ENCODE measurements around the gene ZNRF2. TPM values are rescaled to one million over a fixed set of nuclear protein-coding genes. Genes with fewer than 3 reads are reported as not detected.

ZNRF2 gene
- total and polyA plus RNA-seq, 2 of the 13 experiments (the other 11 are each of a cell fraction or from before 2014, with no cell fraction given), result 3.5 to 7.7 TPM

DNA sequence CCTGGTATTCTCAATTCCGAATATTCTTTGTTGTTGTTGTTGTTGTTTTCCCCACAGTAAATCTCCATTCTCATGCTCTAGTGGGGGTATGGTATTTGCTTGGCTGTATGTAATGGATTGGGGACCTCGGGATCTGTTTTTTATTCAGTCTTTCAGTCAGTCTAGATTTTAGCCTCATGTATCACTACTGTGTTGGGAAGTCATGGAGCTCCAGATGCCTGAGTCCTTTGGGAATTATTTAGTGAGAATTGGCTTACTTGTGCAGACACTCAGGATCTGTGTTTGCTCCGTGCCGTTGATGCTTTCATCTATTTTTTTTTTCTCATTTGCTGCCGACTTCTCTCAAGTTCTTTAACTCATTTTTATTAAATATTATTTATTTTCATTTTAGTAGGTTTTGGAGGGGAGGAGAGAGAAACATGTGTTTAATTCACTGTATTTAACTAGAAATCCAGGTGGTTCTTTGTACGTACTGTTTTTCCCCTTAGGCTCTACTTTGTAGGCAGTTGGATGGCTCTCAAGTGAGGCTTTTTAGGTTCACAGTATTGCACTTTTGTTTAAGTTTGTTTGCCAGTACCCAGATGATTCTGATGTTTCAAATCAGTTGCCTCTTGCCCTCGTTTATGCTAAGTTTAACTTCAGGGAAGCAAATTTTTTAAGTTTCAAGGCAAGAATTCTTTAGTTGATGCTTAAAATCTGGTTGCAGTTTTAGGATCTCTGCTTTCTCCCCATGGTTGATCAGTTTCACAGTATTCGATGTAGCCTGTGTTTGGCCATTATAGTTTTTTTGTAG lies 36.9 kb downstream of the ZNRF2 start:
- H3K4me3 ChIP-seq (replicated peaks in 1 of 3; ENCODE audit: insufficient read depth in 1 of 3, low read depth in 2 of 3, low read length in 3 of 3), result no peak overlapping the region
- TF ChIP-seq NAIF1 (CRISPR knock-in tag; IDR thresholded peaks at IDR 0.05; ENCODE audit: borderline replicate concordance) (no peak), ZFP62 (CRISPR knock-in tag; IDR thresholded peaks at IDR 0.05) (no peak), YEATS4 (CRISPR knock-in tag; IDR thresholded peaks at IDR 0.05; ENCODE audit: borderline replicate concordance) (no peak), HNF4A (CRISPR knock-in tag; IDR thresholded peaks at IDR 0.05) (no peak), MATR3 (CRISPR knock-in tag; IDR thresholded peaks at IDR 0.05) (no peak), NR2F1 (CRISPR knock-in tag; IDR thresholded peaks at IDR 0.05) (no peak)
- TF ChIP-seq, protein P1, sequence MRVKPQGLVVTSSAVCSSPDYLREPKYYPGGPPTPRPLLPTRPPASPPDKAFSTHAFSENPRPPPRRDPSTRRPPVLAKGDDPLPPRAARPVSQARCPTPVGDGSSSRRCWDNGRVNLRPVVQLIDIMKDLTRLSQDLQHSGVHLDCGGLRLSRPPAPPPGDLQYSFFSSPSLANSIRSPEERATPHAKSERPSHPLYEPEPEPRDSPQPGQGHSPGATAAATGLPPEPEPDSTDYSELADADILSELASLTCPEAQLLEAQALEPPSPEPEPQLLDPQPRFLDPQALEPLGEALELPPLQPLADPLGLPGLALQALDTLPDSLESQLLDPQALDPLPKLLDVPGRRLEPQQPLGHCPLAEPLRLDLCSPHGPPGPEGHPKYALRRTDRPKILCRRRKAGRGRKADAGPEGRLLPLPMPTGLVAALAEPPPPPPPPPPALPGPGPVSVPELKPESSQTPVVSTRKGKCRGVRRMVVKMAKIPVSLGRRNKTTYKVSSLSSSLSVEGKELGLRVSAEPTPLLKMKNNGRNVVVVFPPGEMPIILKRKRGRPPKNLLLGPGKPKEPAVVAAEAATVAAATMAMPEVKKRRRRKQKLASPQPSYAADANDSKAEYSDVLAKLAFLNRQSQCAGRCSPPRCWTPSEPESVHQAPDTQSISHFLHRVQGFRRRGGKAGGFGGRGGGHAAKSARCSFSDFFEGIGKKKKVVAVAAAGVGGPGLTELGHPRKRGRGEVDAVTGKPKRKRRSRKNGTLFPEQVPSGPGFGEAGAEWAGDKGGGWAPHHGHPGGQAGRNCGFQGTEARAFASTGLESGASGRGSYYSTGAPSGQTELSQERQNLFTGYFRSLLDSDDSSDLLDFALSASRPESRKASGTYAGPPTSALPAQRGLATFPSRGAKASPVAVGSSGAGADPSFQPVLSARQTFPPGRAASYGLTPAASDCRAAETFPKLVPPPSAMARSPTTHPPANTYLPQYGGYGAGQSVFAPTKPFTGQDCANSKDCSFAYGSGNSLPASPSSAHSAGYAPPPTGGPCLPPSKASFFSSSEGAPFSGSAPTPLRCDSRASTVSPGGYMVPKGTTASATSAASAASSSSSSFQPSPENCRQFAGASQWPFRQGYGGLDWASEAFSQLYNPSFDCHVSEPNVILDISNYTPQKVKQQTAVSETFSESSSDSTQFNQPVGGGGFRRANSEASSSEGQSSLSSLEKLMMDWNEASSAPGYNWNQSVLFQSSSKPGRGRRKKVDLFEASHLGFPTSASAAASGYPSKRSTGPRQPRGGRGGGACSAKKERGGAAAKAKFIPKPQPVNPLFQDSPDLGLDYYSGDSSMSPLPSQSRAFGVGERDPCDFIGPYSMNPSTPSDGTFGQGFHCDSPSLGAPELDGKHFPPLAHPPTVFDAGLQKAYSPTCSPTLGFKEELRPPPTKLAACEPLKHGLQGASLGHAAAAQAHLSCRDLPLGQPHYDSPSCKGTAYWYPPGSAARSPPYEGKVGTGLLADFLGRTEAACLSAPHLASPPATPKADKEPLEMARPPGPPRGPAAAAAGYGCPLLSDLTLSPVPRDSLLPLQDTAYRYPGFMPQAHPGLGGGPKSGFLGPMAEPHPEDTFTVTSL (CRISPR knock-in tag; IDR thresholded peaks at IDR 0.05; ENCODE audit: borderline replicate concordance), result no peak
- TF ChIP-seq, protein P2, sequence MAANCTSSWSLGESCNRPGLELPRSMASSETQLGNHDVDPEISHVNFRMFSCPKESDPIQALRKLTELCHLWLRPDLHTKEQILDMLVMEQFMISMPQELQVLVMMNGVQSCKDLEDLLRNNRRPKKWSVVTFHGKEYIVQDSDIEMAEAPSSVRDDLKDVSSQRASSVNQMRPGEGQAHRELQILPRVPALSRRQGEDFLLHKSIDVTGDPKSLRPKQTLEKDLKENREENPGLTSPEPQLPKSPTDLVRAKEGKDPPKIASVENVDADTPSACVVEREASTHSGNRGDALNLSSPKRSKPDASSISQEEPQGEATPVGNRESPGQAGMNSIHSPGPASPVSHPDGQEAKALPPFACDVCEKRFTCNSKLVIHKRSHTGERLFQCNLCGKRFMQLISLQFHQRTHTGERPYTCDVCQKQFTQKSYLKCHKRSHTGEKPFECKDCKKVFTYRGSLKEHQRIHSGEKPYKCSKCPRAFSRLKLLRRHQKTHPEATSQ (CRISPR knock-in tag; IDR thresholded peaks at IDR 0.05; ENCODE audit: borderline replicate concordance), result no peak
- TF ChIP-seq, protein P3, sequence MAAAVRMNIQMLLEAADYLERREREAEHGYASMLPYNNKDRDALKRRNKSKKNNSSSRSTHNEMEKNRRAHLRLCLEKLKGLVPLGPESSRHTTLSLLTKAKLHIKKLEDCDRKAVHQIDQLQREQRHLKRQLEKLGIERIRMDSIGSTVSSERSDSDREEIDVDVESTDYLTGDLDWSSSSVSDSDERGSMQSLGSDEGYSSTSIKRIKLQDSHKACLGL (CRISPR knock-in tag; IDR thresholded peaks at IDR 0.05), result no peak
- 94% methylated on average over 8 of the region's 8 CpGs for WGBS (ENCODE audit: low lambda C conversion rate)
- no peak for FAIRE-seq
- DNase-seq (ENCODE audit: low spot score), result no peak
- intact Hi-C loops (cut with micrococcal nuclease; ENCODE audit: unreplicated experiment) (no loop called here), in situ Hi-C loops (cut with HindIII; ENCODE audit: extremely low pct_ligation_motif_present, low pct_unique_long_range_greater_than_20kb) (no loop called here)
- no peaks in the 10 kb centered on the region for H3K27me3 ChIP-seq (ENCODE audit: control insufficient read depth in 1 of 2, insufficient read depth in 2 of 2, low read length in 2 of 2)
- H2AFZ ChIP-seq (ENCODE audit: low read length), result no peak overlapping the region
- H3K9me3 ChIP-seq (ENCODE audit: low read length), result no peaks in the 10 kb centered on the region
- ChIA-PET POLR2A (no interaction called here), CTCF (ENCODE audit: low intra/inter-chr PET ratio, low total read pairs) (no interaction called here)
- H3K79me2 ChIP-seq (ENCODE audit: insufficient read depth, low read length), result peaks cover 37% of the 10 kb centered on the region
- no TSS peak for BruUV-seq (replicated peaks)
- peaks cover 15% of the 10 kb centered on the region for H3K4me1 ChIP-seq (ENCODE audit: insufficient read depth, low read length)
- no peak overlapping the region for H3K27ac ChIP-seq (ENCODE audit: extremely low read length, insufficient read depth, low read length)
- no peak overlapping the region for H3K9ac ChIP-seq (ENCODE audit: insufficient read depth, low read depth, low read length)
- no peak for ATAC-seq
- H3K36me3 ChIP-seq (replicated peaks in 1 of 2; ENCODE audit: control insufficient read depth in 1 of 2, insufficient read depth in 2 of 2, low read length in 2 of 2), result peaks cover 0 to 3% of the 10 kb centered on the region in 2 experiments; a peak in 1 of 5 replicates
- no peaks in the 10 kb centered on the region; the same call in 1 of the 2 replicates for H4K20me1 ChIP-seq (ENCODE audit: insufficient read depth, low read length)
- no peak overlapping the region for H3K4me2 ChIP-seq (ENCODE audit: low read depth, low read length)

Data from HepG2 (cell line).